Measurements from ENCODE around the gene TMEM109. TPM values are rescaled to one million over a fixed set of nuclear protein-coding genes. Genes with fewer than 3 reads are reported as not detected.

TMEM109 gene
- total RNA-seq, 1 donor from 2014 or later: 116 TPM

- DNase-seq (ENCODE audit: low spot score): peak; percentile 37
Observed at GRCh38 chr11:60964801-60965200, 50.8 kb downstream of the TMEM109 start.

- peak; percentile 20 for DNase-seq (ENCODE audit: low spot score)
Observed at GRCh38 chr11:60966890-60967289, 52.9 kb downstream of the TMEM109 start.

- no peak for DNase-seq (ENCODE audit: low spot score)
Observed at GRCh38 chr11:60968223-60968622, 54.3 kb downstream of the TMEM109 start.

GRCh38 chr11:60970369-60970774 lies 56.4 kb downstream of the TMEM109 start:
- peak; percentile 88 for DNase-seq (ENCODE audit: low spot score)

DNA sequence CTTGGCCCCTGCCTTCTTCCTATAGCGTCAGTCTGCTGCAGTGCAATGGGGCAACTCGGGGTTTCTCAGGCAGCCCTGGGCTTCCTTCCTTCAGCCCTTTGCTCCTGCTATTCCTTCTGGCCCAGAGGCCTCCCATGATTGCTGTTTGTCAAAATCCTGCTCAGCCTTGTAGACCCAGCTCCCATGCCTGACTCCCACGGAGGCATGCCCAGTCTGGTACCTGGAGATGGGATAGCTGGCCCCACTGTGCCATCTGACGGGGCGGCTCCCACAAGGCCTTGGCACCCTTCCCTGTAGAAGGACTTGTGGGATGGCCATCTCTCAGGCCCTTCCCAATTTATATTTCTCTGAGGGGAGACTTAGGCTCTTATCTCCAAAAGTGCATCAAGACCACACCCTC lies 56.9 kb downstream of the TMEM109 start:
- peak; percentile 53 for DNase-seq (ENCODE audit: low spot score)

DNA sequence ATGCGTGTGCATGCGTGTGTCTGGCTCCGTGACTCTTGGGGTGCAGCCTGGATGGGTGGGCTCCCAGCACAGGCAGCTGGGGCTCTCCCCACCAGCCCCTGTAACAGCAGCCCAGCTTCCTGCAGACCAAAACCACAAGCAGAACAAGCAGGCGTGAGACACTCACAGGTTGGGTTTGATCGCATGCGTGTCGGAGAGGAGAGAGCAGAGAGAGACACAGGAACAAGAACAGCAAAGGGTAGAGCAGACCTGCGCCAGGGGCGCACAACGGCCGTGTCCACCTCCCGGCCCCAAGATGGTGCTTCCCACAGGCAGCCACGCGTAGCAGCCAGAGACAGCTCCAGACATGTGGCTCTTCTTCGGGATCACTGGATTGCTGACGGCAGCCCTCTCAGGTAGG lies 57.6 kb downstream of the TMEM109 start, which contains the start of gene CD6:
TSS of gene CD6 (plus strand) at position 161 of the 400 bp plus-strand sequence. CDS start at position 347, 186 bp downstream.
- DNase-seq (ENCODE audit: low spot score): no peak

DNA sequence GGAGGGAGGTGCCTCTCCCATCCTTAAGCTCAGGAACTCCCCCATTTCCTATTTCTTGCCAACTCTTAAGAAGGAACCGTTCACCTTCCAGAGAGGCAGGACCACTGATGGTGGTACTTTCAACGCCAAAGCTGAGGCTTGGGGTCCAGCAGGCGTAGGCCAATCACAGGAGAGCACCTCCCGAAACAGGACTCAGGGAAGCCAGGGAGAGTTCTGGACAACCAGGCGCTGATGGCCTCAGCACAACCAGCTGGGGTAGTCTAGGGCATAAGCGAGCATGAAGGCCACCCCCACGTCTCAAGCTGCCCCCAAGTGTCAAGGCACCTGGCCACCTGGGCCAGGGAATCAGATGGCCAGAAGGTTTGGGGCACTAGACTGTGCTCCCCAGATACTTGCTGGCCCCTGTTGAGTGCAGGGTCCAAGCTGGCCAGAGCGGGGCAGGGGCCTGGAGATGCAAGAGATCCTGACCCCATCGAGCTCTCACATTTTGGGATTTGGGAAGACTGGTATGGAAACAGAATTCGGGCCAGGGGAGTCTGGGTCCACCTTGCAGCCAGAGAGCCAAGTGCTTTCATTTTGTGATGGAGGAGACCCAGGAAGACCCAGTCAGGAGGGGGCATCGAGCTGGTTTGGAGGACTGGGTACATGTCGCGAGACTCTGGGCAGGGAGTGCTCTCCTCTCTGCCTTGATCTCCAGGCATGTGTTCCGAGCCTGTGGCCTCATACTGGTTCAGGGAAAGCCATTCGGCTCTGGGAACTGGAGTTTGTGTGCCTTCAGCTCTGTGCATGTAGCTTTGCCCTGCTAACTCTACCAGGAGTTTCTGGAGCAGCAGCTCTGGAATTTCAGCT lies 58.4 kb downstream of the TMEM109 start:
- DNase-seq (ENCODE audit: low spot score): peak; percentile 81

Other genes starting within 250 kb of the TMEM109 start
- gene MS4A8, start 214.5 kb upstream of the TMEM109 start, total RNA-seq: 0.48 TPM
- not detected for gene MS4A18, start 189.4 kb upstream of the TMEM109 start, total RNA-seq
- not detected for gene MS4A15, start 157.3 kb upstream of the TMEM109 start, total RNA-seq
- gene MS4A10, start 128.8 kb upstream of the TMEM109 start, total RNA-seq: not detected
- gene CCDC86, start 72.0 kb upstream of the TMEM109 start, total RNA-seq: 40.4 TPM
- 0.19 TPM for gene PTGDR2, start 58.2 kb upstream of the TMEM109 start, total RNA-seq
- 1.4 TPM for gene ZP1, start 46.6 kb upstream of the TMEM109 start, total RNA-seq
- 68.3 TPM for gene PRPF19, start 7.6 kb upstream of the TMEM109 start, total RNA-seq
- 6.7 TPM for gene TMEM132A, start 10.3 kb downstream of the TMEM109 start, total RNA-seq
- 47.4 TPM for gene SLC15A3, start 38.0 kb downstream of the TMEM109 start, total RNA-seq
- 0.87 TPM for gene CD6, start 57.5 kb downstream of the TMEM109 start, total RNA-seq
- gene CD5, start 188.3 kb downstream of the TMEM109 start, total RNA-seq: 0.26 TPM
- gene VPS37C, start 247.3 kb downstream of the TMEM109 start, total RNA-seq: 21.5 TPM